SH-SY5Y (cell line): ENCODE results near the gene SF3B4.

Experiments
- GATA2 ChIP-seq: IDR thresholded peaks from 2 replicates; pipeline ENCODE4 v1.6.1; 2011; ENCODE audit warnings: mild to moderate bottlenecking, low read depth, low read length
- GATA3 ChIP-seq: IDR thresholded peaks from 2 replicates; pipeline ENCODE4 v1.6.1; 2011; ENCODE audit warnings: low read depth, mild to moderate bottlenecking, low read length, moderate library complexity

DNA sequence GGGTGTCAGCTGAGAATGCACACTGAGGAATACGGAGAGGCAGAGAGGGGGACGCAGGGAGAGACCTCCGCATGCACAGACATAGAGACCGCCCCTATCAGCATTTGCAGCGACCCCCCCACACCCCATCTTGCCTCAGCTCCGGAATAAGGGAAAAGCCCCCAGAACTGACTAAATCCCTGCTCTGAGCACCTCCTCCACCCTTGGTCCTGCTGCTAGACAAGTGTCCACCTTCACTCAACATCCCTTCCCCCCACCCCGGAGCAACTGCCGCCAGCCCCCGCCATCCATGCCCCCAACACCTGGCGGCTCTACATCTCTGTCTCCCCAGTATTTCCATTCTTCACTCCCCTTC lies 10.7 kb downstream of the SF3B4 start:
- TF ChIP-seq GATA2 = no peak
- TF ChIP-seq GATA3 = no peak
